CD4-positive, alpha-beta T cell (primary cell): ENCODE data around the gene NOBOX. TPM values are rescaled to one million over a fixed set of nuclear protein-coding genes. Genes with fewer than 3 reads are reported as not detected.

Experiments
- ATAC-seq: fragments of 200-7000 bp; cut with Tn5 transposase; one replicate; pipeline ENCODE4 v1.10.0; 2022; ENCODE audit warnings: mild to moderate bottlenecking; ENCODE audit not compliant: poor library complexity
- CTCF ChIA-PET: fragments of 350-600 bp; sonication (Branson Sonifier 250); formaldehyde crosslinking; loops from one replicate; lab custom pipeline; 2021; ENCODE audit warnings: antibody characterized with exemption, inconsistent platforms; lab: Charles Lee
- POLR2A ChIA-PET: fragments of 350-600 bp; sonication (Branson Sonifier 250); formaldehyde crosslinking; loops from one replicate; lab custom pipeline; 2021; ENCODE audit warnings: antibody characterized with exemption, inconsistent platforms; lab: Charles Lee
- DNase-seq, 14 experiments: peaks; one replicate each; pipeline ENCODE4 v3.0.0-alpha.2; 2013 to 2020; ENCODE audit warnings: mixed read lengths in 2 of 14
- H3K27ac ChIP-seq, 2 donors: one replicate each; pipeline versions ENCODE4 v1.5.1 to v1.7.0; 2013; ENCODE audit warnings: low read length in 2 of 2, low read depth in 1 of 2, mild to moderate bottlenecking in 1 of 2
- H3K27me3 ChIP-seq, 2 experiments: 1 replicate in 1 of 2; 2 replicates in 1 of 2; pipeline versions ENCODE4 v1.6.1 to v1.7.0; 2013; ENCODE audit warnings: low read length in 2 of 2, control low read depth in 1 of 2, mild to moderate bottlenecking in 1 of 2, moderate library complexity in 1 of 2; ENCODE audit not compliant: insufficient read depth in 2 of 2, control insufficient read depth in 1 of 2
- H3K36me3 ChIP-seq: one replicate; pipeline ENCODE4 v1.6.1; 2013; ENCODE audit warnings: low read length, control low read depth; ENCODE audit not compliant: insufficient read depth
- H3K4me1 ChIP-seq: one replicate; pipeline ENCODE4 v1.6.1; 2013; ENCODE audit warnings: low read length, control low read depth; ENCODE audit not compliant: insufficient read depth
- H3K4me3 ChIP-seq: one replicate; pipeline ENCODE4 v1.5.1; 2013; ENCODE audit warnings: mild to moderate bottlenecking, low read length, moderate library complexity
- H3K9me3 ChIP-seq, 2 experiments: 1 replicate in 1 of 2; 2 replicates in 1 of 2; pipeline versions ENCODE4 v1.6.1 to v1.7.0; 2013; ENCODE audit warnings: low read length in 2 of 2, mild to moderate bottlenecking in 2 of 2, control low read depth in 1 of 2, moderate library complexity in 1 of 2; ENCODE audit not compliant: control insufficient read depth in 1 of 2, insufficient read depth in 1 of 2
- H3K27ac Mint-ChIP-seq: one replicate; pipeline ENCODE4 v1.8.0; 2020; ENCODE audit warnings: mixed read lengths
- H3K27me3 Mint-ChIP-seq: one replicate; pipeline ENCODE4 v1.8.0; 2021; ENCODE audit warnings: mixed read lengths
- H3K36me3 Mint-ChIP-seq: one replicate; pipeline ENCODE4 v1.8.0; 2021; ENCODE audit warnings: low read depth, mixed read lengths
- H3K4me1 Mint-ChIP-seq: one replicate; pipeline ENCODE4 v1.8.0; 2021; ENCODE audit warnings: low read depth, mixed read lengths
- H3K4me3 Mint-ChIP-seq: one replicate; pipeline ENCODE4 v1.8.0; 2020; ENCODE audit warnings: mild to moderate bottlenecking, mixed read lengths
- H3K9me3 Mint-ChIP-seq: one replicate; pipeline ENCODE4 v1.8.0; 2020; ENCODE audit warnings: mixed read lengths
- CTCF ChIP-seq: fragments of 200-600 bp; IDR thresholded peaks from one replicate; pipeline ENCODE4 v1.8.0; 2022; ENCODE audit warnings: antibody characterized with exemption, mild to moderate bottlenecking
- intact Hi-C, 2 experiments: fragments of 100-400 bp; cut with DNase I in 1 of 2; cut with micrococcal nuclease in 1 of 2; formaldehyde crosslinking; loops; one replicate each; pipeline versions ENCODE4 v1.15.1 to v1.9.0; 2023 to 2025; cut with DNase I, micrococcal nuclease
- total RNA-seq, 174 experiments: library from RNA in 2 of 174; stranded (reverse) in 2 of 174; gene quantifications; one replicate each; pipeline ENCODE4 v1.2.3 and lab custom pipeline; 2021 to 2026

NOBOX gene
- total RNA-seq, 2 experiments from 2014 or later = not detected

DNA sequence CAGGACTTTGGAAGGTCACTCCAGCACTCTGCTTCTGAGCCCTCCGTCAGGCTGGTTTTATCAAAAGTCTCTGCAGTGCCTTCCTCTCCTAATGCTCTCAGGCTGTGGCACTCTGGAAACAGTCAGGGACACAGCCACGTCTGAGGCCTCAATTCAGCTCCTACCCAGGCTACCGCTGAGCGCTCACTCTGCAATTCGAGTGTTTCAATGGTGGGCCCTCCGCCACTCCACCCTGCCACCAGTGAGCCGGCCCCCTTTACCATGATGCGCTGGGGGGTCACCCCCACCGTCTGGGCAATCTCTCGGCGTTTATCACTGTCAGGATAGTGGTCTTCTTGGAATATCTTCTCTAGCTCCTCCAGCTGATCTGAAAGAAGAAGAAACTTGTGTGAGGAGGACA is 3.5 kb downstream of the NOBOX start:
- CTCF ChIA-PET = no interaction called here
- Histone ChIP-seq H3K4me1 (no peaks in the 10 kb centered on the region), H3K36me3 (no peaks in the 10 kb centered on the region), H3K27me3 (no peaks in the 10 kb centered on the region), H3K9me3 (no peaks in the 10 kb centered on the region), H3K27ac (no peak overlapping the region), H3K4me3 (no peak overlapping the region)
- Mint-ChIP-seq H3K9me3 (no peaks in the 10 kb centered on the region), H3K4me1 (no peaks in the 10 kb centered on the region), H3K36me3 (no peaks in the 10 kb centered on the region), H3K27me3 (no peaks in the 10 kb centered on the region), H3K27ac (no peak overlapping the region), H3K4me3 (no peak overlapping the region)
- TF ChIP-seq CTCF = no peak
- DNase-seq (no peak), ATAC-seq (no peak)
- intact Hi-C loops = loop anchor here in 1 of 2 experiments (1.0 kb wide), 1 partner anchor 14 kb away; no protein-coding TSS in a partner anchor
- POLR2A ChIA-PET = no interaction called here

GRCh38 chr7:144398911-144399310 is 4.6 kb downstream of the NOBOX start:
- DNase-seq (no peak), ATAC-seq (no peak)
- Histone ChIP-seq H3K4me1 (no peaks in the 10 kb centered on the region), H3K36me3 (no peaks in the 10 kb centered on the region), H3K9me3 (no peaks in the 10 kb centered on the region), H3K4me3 (no peak overlapping the region), H3K27ac (no peak overlapping the region), H3K27me3 (no peaks in the 10 kb centered on the region)
- TF ChIP-seq CTCF = no peak
- Mint-ChIP-seq H3K4me1 (no peaks in the 10 kb centered on the region), H3K36me3 (no peaks in the 10 kb centered on the region), H3K27ac (no peak overlapping the region), H3K9me3 (no peaks in the 10 kb centered on the region), H3K27me3 (no peaks in the 10 kb centered on the region), H3K4me3 (no peak overlapping the region)
- POLR2A ChIA-PET = no interaction called here
- intact Hi-C loops = loop anchor here in 1 of 2 experiments (1.0 kb wide), 1 partner anchor 13 kb away; no protein-coding TSS in a partner anchor
- CTCF ChIA-PET = no interaction called here

GRCh38 chr7:144398291-144398690 is 5.2 kb downstream of the NOBOX start:
- H3K36me3 Mint-ChIP-seq = no peaks in the 10 kb centered on the region
- ATAC-seq = no peak
- no peak for TF ChIP-seq CTCF
- H3K4me3 Mint-ChIP-seq = no peak overlapping the region
- no peaks in the 10 kb centered on the region for H3K27me3 Mint-ChIP-seq
- H3K27me3 ChIP-seq = no peaks in the 10 kb centered on the region
- H3K9me3 Mint-ChIP-seq = no peaks in the 10 kb centered on the region
- POLR2A ChIA-PET = no interaction called here
- H3K36me3 ChIP-seq = no peaks in the 10 kb centered on the region
- H3K9me3 ChIP-seq = no peaks in the 10 kb centered on the region
- no peak for DNase-seq
- intact Hi-C loops = no loop called here
- no peaks in the 10 kb centered on the region for H3K4me1 Mint-ChIP-seq
- H3K4me3 ChIP-seq = no peak overlapping the region
- H3K27ac Mint-ChIP-seq = no peak overlapping the region
- H3K27ac ChIP-seq = no peak overlapping the region
- CTCF ChIA-PET = no interaction called here
- H3K4me1 ChIP-seq = no peaks in the 10 kb centered on the region
